WI38 (cell line): ENCODE data around the gene KATNB1.
"Not testable (repeated sequence)": the region's sequence is repeated elsewhere in the genome, so short reads cannot be mapped to it uniquely, and the experiment has no call there.

Source experiments
- H3K4me3 ChIP-seq: 2 replicates; pipeline ENCODE4 v1.5.1; 2011; ENCODE audit warnings: low read depth, mild to moderate bottlenecking, control low read depth, low read length
- TF ChIP-seq, protein P1 (sequence below): IDR thresholded peaks from 2 replicates; pipeline ENCODE4 v1.5.1; 2012; ENCODE audit warnings: low read depth, mild to moderate bottlenecking, control low read depth, low read length

The KATNB1 gene

DNA sequence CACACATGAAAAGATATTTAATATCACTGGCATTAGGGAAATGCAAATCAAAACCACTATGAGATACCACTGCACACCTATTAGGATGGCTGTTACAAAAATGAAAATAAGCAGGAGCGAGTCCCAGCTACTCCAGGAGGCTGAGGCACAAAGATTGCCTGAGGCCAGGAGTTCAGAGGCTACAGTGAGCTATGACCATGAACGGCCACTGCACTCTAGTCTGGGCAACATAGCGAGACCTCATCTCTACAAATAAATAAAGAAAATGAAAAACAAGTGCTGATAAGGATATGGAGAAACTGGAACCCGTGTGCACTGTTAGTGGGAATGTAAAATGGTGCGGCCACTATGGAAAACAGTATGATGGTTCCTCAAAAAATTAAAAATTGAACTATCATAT lies 43.1 kb downstream of the KATNB1 start:
- H3K4me3 ChIP-seq = no peak overlapping the region
- TF ChIP-seq, protein P1, sequence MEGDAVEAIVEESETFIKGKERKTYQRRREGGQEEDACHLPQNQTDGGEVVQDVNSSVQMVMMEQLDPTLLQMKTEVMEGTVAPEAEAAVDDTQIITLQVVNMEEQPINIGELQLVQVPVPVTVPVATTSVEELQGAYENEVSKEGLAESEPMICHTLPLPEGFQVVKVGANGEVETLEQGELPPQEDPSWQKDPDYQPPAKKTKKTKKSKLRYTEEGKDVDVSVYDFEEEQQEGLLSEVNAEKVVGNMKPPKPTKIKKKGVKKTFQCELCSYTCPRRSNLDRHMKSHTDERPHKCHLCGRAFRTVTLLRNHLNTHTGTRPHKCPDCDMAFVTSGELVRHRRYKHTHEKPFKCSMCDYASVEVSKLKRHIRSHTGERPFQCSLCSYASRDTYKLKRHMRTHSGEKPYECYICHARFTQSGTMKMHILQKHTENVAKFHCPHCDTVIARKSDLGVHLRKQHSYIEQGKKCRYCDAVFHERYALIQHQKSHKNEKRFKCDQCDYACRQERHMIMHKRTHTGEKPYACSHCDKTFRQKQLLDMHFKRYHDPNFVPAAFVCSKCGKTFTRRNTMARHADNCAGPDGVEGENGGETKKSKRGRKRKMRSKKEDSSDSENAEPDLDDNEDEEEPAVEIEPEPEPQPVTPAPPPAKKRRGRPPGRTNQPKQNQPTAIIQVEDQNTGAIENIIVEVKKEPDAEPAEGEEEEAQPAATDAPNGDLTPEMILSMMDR = no peak

DNA sequence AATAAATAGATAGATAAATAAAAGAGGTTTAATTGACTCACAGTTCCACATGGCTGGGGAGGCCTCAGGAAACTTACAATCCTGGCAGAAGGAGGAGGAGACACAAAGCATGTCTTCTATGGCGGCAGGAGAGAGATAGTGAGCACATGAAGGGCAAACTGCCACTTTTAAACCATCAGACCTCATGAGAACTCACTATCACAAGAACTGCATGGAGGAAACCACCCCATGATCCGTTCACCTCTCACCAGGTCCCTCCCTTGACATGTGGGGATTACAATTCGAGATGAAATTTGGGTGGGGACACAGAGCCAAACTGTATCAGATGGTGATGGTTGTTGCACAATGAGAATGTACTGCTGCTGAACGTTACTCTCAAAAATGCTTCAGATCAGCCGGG lies 44.3 kb downstream of the KATNB1 start:
- not testable (repeated sequence) for H3K4me3 ChIP-seq

DNA sequence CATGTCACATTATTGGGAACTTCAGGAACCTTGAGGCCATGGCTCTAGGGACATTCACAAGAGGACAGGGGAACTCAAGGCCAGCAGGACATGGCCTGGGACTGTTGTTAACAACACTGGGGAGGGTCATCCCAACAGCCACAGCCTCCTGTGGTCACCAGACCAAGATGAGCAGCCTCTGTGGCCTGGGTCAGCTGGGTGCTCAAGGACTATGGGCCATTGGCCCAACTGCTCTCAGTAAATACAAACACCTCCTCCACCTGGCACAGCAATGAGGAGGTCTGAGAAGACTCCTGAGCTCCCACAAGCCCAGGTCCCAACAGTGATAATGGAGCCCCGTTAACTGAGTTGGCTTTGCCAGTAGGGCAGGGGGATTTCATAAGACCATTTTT lies 45.8 kb downstream of the KATNB1 start:
- TF ChIP-seq, protein P1 = no peak
- H3K4me3 ChIP-seq = no peak overlapping the region

DNA sequence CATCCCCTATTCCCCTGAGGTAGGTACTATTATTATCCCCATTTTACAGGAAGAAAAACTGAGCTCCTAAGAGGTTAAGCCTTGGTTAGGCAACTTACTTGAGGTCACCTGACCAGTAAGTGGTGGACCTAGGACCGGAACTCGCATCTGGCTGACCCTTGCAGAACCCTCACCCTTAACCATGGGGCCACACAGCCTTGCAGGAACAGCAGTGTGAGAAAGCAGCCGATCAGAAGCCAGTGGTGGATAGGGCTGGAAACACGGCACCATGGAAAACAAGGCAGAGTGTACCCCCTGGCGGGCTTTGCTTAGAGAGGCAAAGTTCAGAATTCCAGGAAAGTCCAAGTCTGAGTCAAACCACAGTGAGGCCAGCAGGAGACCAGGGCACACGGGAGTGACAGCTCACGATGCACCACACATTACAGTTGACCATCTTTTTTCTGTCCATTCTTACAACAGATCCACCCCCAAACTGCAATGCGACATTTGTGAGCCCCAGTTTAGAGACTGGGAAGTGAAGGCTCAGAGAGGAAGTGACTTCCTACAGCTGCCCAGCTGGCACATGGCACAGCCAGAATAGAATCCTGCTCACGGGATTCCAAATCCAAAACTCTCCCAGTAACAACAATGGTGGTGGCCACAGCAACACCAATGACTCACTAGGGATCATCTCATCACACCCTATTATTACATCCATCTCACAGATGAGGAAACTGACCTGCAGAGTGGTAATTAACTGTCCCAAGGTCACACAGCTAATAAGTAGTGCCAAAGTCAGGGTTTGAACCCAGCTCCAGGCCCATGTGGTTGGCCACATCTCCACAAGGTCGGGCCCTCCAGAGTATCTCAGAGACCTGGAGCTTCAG lies 46.4 kb downstream of the KATNB1 start:
- H3K4me3 ChIP-seq = no peak overlapping the region
- TF ChIP-seq, protein P1 = no peak

DNA sequence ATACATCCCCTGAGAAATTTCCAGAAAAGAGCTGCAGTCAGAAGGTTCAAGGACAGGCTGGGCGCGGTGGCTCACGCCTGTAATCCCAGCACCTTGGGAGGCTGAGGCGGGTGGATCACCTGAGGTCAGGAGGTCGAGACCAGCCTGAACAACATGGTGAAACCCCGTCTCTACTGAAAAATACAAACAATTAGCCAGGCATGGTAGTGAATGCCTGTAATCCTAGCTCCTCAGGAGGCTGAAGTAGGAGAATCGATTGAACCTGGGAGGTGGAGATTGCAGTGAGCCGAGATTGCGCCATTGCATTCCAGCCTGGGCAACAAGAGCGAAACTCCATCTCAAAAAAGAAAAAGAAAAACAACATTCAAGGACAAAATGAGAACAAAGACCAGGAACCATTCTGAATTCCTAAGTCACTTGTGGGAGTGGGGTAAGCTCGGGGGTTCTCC lies 47.1 kb downstream of the KATNB1 start:
- H3K4me3 ChIP-seq = not testable (repeated sequence)

DNA sequence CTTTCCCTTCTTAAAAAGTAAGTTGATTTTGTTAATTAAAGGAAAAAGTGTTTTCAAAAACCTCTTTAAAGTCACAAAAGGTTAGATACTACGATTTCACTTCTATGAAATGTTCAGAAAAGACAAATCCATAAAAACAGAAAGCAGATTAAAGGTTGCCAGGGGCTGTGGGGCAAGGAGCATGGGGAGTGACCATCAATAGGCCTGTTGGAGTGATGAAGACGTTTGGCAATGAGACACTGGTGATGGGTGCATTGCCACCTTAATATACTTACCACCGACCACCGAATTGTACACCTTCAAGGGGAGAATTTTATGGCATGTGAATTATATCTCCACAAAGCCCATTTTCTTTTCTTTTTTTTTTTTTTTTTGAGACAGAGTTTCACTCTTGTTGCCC lies 47.5 kb downstream of the KATNB1 start:
- TF ChIP-seq, protein P1 = no peak

DNA sequence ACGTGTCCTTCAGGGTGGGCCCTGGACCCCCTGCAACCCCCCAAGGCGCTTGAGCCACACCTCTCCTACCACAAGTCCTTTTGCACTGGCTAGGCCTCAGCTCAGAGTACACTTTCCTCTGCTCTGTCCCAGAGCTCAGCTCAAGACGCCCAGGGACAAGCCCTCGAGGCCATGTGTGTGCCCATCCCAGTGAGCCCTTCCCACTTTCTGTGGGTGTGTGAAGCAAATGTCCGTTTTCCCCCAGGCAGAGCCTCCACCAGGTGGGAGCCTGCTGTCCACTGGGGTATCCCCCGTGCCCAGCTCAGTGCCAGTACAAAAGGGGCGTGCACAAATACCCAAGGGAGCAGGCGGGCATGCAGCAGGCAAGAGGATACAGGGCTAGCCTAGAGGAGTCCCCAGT lies 48.3 kb downstream of the KATNB1 start:
- H3K4me3 ChIP-seq = no peak overlapping the region
- TF ChIP-seq, protein P1 = no peak

More for the DNA sequence above, 47.5 kb downstream of the KATNB1 start:
- no peak overlapping the region for H3K4me3 ChIP-seq

DNA sequence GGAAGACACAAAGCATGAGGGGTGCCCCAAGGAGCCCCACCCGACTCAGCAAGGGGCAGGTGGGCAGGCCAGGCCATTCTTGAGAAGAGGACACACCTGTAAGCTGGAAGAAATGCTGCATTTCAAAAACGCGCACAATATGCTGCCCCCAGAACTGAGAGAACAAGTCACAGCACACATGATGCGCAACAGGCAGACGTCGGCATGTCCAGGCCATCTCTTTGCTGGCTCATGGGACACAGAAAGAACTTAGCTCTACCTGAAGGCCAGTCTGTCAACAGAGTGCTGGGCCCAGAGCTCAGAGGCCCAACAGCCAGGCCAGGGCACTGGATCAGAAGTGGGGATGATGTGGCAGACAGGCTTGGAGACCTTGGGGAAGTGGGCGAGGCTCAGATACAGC lies 48.8 kb downstream of the KATNB1 start:
- TF ChIP-seq, protein P1 = no peak
- H3K4me3 ChIP-seq = no peak overlapping the region
